T-cell (primary cell): Measurements from ENCODE around the gene AOX1. TPM values are rescaled to one million over a fixed set of nuclear protein-coding genes. Genes with fewer than 3 reads are reported as not detected.
"Not testable (repeated sequence)": the region's sequence is repeated elsewhere in the genome, so short reads cannot be mapped to it uniquely, and the experiment has no call there.

ENCODE experiments used
- ATAC-seq, 4 experiments: fragments of 200-7000 bp in 3 of 4; fragments of 150-1000 bp in 1 of 4; cut with Tn5 transposase; replicated peaks in 1 of 4; 1 replicate in 3 of 4; 2 replicates in 1 of 4; pipeline ENCODE4 v1.10.0; 2021; ENCODE audit warnings: moderate library complexity in 3 of 4, mild to moderate bottlenecking in 2 of 4, moderate number of reproducible peaks in 1 of 4
- CTCF ChIA-PET, 2 donors: fragments of 300-600 bp; sonication (Branson Sonifier 250); formaldehyde crosslinking; loops; one replicate each; lab custom pipeline; 2022; ENCODE audit warnings: antibody characterized with exemption in 2 of 2; lab: Charles Lee
- POLR2A ChIA-PET, 2 donors: fragments of 300-600 bp; sonication (Branson Sonifier 250); formaldehyde crosslinking; loops; one replicate each; lab custom pipeline; 2022; ENCODE audit warnings: antibody characterized with exemption in 2 of 2; lab: Charles Lee
- DNase-seq, 35 experiments: peaks; one replicate each; pipeline versions ENCODE4 v3.0.0 to v3.0.0-alpha.2; 2013 to 2023
- H3K27ac ChIP-seq: one replicate; pipeline ENCODE4 v1.5.1; 2013; ENCODE audit warnings: low read length
- H3K27me3 ChIP-seq, 2 experiments: replicated peaks in 1 of 2; 1 replicate in 1 of 2; 2 replicates in 1 of 2; pipeline versions ENCODE4 v1.6.1 to v1.7.0; 2013; ENCODE audit warnings: low read length in 1 of 2, mixed read lengths in 1 of 2; ENCODE audit not compliant: control insufficient read depth in 2 of 2, insufficient read depth in 2 of 2; ENCODE audit errors: extremely low read depth in 1 of 2
- H3K36me3 ChIP-seq, 2 donors: 1 replicate in 1 of 2; 2 replicates in 1 of 2; pipeline versions ENCODE4 v1.6.1 to v1.7.0; 2013; ENCODE audit warnings: low read length in 1 of 2; ENCODE audit not compliant: control insufficient read depth in 2 of 2, insufficient read depth in 1 of 2; ENCODE audit errors: extremely low read depth in 1 of 2
- H3K4me1 ChIP-seq, 2 experiments: 1 replicate in 1 of 2; 2 replicates in 1 of 2; pipeline versions ENCODE4 v1.6.1 to v1.7.0; 2013; ENCODE audit warnings: low read length in 2 of 2, mixed read lengths in 1 of 2; ENCODE audit not compliant: insufficient read depth in 2 of 2, control insufficient read depth in 1 of 2; ENCODE audit errors: extremely low read depth in 1 of 2
- H3K4me3 ChIP-seq, 2 donors: 1 replicate in 1 of 2; 2 replicates in 1 of 2; pipeline versions ENCODE4 v1.5.1 to v1.7.0; 2013; ENCODE audit warnings: mild to moderate bottlenecking in 2 of 2, low read length in 1 of 2, moderate library complexity in 1 of 2; ENCODE audit not compliant: control insufficient read depth in 1 of 2; ENCODE audit errors: extremely low read depth in 1 of 2
- H3K9me3 ChIP-seq: 2 replicates; pipeline ENCODE4 v1.7.0; 2013
- H3K27ac Mint-ChIP-seq, 2 donors: one replicate each; pipeline ENCODE4 v1.8.0; 2020 to 2021; ENCODE audit warnings: mild to moderate bottlenecking in 2 of 2, mixed read lengths in 2 of 2
- H3K27me3 Mint-ChIP-seq, 2 donors: one replicate each; pipeline ENCODE4 v1.8.0; 2021 to 2022; ENCODE audit warnings: mixed read lengths in 2 of 2
- H3K36me3 Mint-ChIP-seq: one replicate; pipeline ENCODE4 v1.8.0; 2021; ENCODE audit warnings: mixed read lengths
- H3K4me1 Mint-ChIP-seq, 3 donors: one replicate each; pipeline ENCODE4 v1.8.0; 2020 to 2022; ENCODE audit warnings: mixed read lengths in 3 of 3, mild to moderate bottlenecking in 1 of 3
- H3K4me3 Mint-ChIP-seq, 3 donors: one replicate each; pipeline ENCODE4 v1.8.0; 2020 to 2022; ENCODE audit warnings: mild to moderate bottlenecking in 3 of 3, mixed read lengths in 3 of 3, moderate library complexity in 3 of 3
- H3K9me3 Mint-ChIP-seq, 3 donors: one replicate each; pipeline ENCODE4 v1.8.0; 2020 to 2022; ENCODE audit warnings: mixed read lengths in 3 of 3
- WGBS: methylation state at CpG from one replicate; pipeline ENCODE4 v1.1.5; 2013; ENCODE audit warnings: missing lambda C conversion rate; ENCODE audit not compliant: insufficient coverage; 5-methylcytosine and 5-hydroxymethylcytosine counted together
- total RNA-seq, 35 experiments: library from RNA in 6 of 35; stranded (reverse) in 6 of 35; fragments of 120-200 nt in 1 of 35; gene quantifications; one replicate each; pipeline versions ENCODE4 v1.2.1 to v1.2.4 and lab custom pipeline; 2013 to 2026

The AOX1 gene
- total RNA-seq, 5 donors from 2014 or later (not counting 1 experiment from before 2014, with no cell fraction given) = 1.3 to 1.4 (median 1.4) TPM; not detected in 2

DNA sequence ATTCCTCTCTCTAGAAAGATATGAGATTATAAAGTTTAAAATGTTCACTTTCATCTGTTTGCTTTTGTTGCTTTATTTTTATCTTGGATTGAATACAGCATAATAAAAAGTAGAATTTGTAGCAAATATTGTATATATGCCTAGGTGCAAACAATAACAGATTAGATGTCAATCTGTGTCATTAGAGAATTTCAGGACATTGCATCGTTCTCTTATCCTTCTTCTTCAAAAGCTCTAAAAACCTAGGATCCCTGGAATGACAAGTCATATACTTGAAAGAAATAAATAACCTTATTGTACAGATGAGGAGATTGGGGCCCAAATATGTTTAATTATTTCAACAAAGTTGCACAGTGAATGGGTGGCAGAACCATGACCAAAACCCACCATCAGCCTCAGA lies 123.1 kb downstream of the AOX1 start:
- ATAC-seq = no peak
- CTCF ChIA-PET = no interaction called here
- Mint-ChIP-seq H3K36me3 (no peaks in the 10 kb centered on the region), H3K4me1 (peaks cover 8 to 14% (median 13%) of the 10 kb centered on the region in 3 donors), H3K27ac (no peak overlapping the region), H3K4me3 (no peak overlapping the region), H3K9me3 (no peaks in the 10 kb centered on the region), H3K27me3 (peaks cover 1 to 3% of the 10 kb centered on the region in 2 donors)
- no peak for DNase-seq
- WGBS = no CpG with 5 or more reads among the region's 1 CpG
- no peak overlapping the region for H3K27ac ChIP-seq
- POLR2A ChIA-PET = interaction anchor here in 1 of 2 donors (0.7 kb wide), 1 partner anchor 38 kb away, joined by 4 read pairs; no protein-coding TSS in a partner anchor
- H3K36me3 ChIP-seq = no peaks in the 10 kb centered on the region
- peaks cover 2 to 9% of the 10 kb centered on the region in 2 experiments for H3K4me1 ChIP-seq
- H3K27me3 ChIP-seq = no peaks in the 10 kb centered on the region
- no peaks in the 10 kb centered on the region for H3K9me3 ChIP-seq
- no peak overlapping the region for H3K4me3 ChIP-seq

GRCh38 chr2:200713003-200713703 lies 127.3 kb downstream of the AOX1 start:
- Histone ChIP-seq H3K36me3 (no peaks in the 10 kb centered on the region), H3K27me3 (no peaks in the 10 kb centered on the region), H3K9me3 (no peaks in the 10 kb centered on the region), H3K4me3 (peak overlapping the region; percentile 26 to 41), H3K4me1 (peaks cover 2 to 9% of the 10 kb centered on the region in 2 experiments), H3K27ac (peak overlapping the region; percentile 97)
- ATAC-seq (peak; percentile 98 to 100 (median 100)), DNase-seq (peak; percentile 72 to 96 (median 91))
- CTCF ChIA-PET = interaction anchor here (0.5 to 2.3 kb wide), 24 partner anchors 9 to 931 kb away, joined by 3 to 16 read pairs (median 4); partner anchors contain the start of genes BZW1 (in 1 of the 2), NIF3L1 (in 1 of the 2) and PPIL3 (in 1 of the 2)
- WGBS = 3% methylated on average over 6 of the region's 17 CpGs
- H3K27ac Mint-ChIP-seq = peak overlapping the region; percentile 98 to 99
- H3K4me1 Mint-ChIP-seq = peaks cover 8 to 15% (median 13%) of the 10 kb centered on the region in 3 donors
- peak overlapping the region; percentile 60 to 71 (median 64) for H3K4me3 Mint-ChIP-seq
- no peaks in the 10 kb centered on the region for H3K9me3 Mint-ChIP-seq
- POLR2A ChIA-PET = interaction anchor here (0.5 to 1.4 kb wide), 12 partner anchors 58 to 1571 kb away, joined by 3 to 8 read pairs (median 6); partner anchors contain the start of genes CASP10 (in 1 of the 2), CLK1 (in 1 of the 2) and NIF3L1 (in 1 of the 2)
- H3K36me3 Mint-ChIP-seq = no peaks in the 10 kb centered on the region
- H3K27me3 Mint-ChIP-seq = peaks cover 0 to 6% of the 10 kb centered on the region in 2 donors

GRCh38 chr2:200713704-200714064 lies 127.9 kb downstream of the AOX1 start:
- H3K27me3 ChIP-seq = no peaks in the 10 kb centered on the region
- Mint-ChIP-seq H3K27me3 (peaks cover 3 to 8% of the 10 kb centered on the region in 2 donors), H3K36me3 (no peaks in the 10 kb centered on the region), H3K9me3 (no peaks in the 10 kb centered on the region), H3K27ac (peak overlapping the region; percentile 98 to 99), H3K4me3 (peak overlapping the region; percentile 60 to 71 (median 64)), H3K4me1 (peaks cover 8 to 15% (median 13%) of the 10 kb centered on the region in 3 donors)
- no peak for ATAC-seq
- H3K9me3 ChIP-seq = no peaks in the 10 kb centered on the region
- no peaks in the 10 kb centered on the region for H3K36me3 ChIP-seq
- peak in 6 of 35 experiments; percentile 6 to 32 (median 12) for DNase-seq
- ChIA-PET POLR2A (interaction anchor here (0.5 to 1.4 kb wide), 7 partner anchors 57 to 155 kb away, joined by 4 to 8 read pairs (median 6); partner anchors contain the start of gene CLK1 (in 1 of the 2)), CTCF (interaction anchor here in 1 of 2 donors (0.6 to 2.3 kb wide), 19 partner anchors 9 to 931 kb away, joined by 3 to 16 read pairs (median 6); partner anchors contain the start of genes BZW1, NIF3L1 and PPIL3)
- WGBS = 91% methylated on average over 4 of the region's 4 CpGs
- H3K4me1 ChIP-seq = peaks cover 2 to 9% of the 10 kb centered on the region in 2 experiments
- H3K27ac ChIP-seq = peak overlapping the region; percentile 97
- H3K4me3 ChIP-seq = peak overlapping the region in 1 of 2 donors; percentile 26

GRCh38 chr2:200715014-200715413 lies 129.2 kb downstream of the AOX1 start:
- POLR2A ChIA-PET, H3K4me3 ChIP-seq, H3K9me3 Mint-ChIP-seq, H3K27ac Mint-ChIP-seq, H3K27ac ChIP-seq, H3K27me3 ChIP-seq, ATAC-seq, CTCF ChIA-PET, H3K36me3 Mint-ChIP-seq, H3K4me3 Mint-ChIP-seq, H3K4me1 ChIP-seq, H3K36me3 ChIP-seq, H3K9me3 ChIP-seq, DNase-seq: not testable (repeated sequence)
- Mint-ChIP-seq H3K27me3 (peaks cover 6 to 12% of the 10 kb centered on the region in 2 donors), H3K4me1 (peaks cover 8 to 15% (median 13%) of the 10 kb centered on the region in 3 donors)
- WGBS = no CpG with 5 or more reads among the region's 3 CpGs

- POLR2A ChIA-PET = interaction anchor here in 1 of 2 donors (0.7 kb wide), 1 partner anchor 10 kb away, joined by 4 read pairs; no protein-coding TSS in a partner anchor
- Mint-ChIP-seq H3K36me3 (no peaks in the 10 kb centered on the region), H3K4me3 (no peak overlapping the region), H3K27ac (no peak overlapping the region), H3K27me3 (peaks cover 6 to 12% of the 10 kb centered on the region in 2 donors), H3K4me1 (peaks cover 8 to 15% (median 13%) of the 10 kb centered on the region in 3 donors), H3K9me3 (peaks cover 0 to 3% (median 0%) of the 10 kb centered on the region in 3 donors)
- Histone ChIP-seq H3K9me3 (no peaks in the 10 kb centered on the region), H3K36me3 (no peaks in the 10 kb centered on the region), H3K27ac (no peak overlapping the region), H3K4me3 (no peak overlapping the region), H3K27me3 (no peaks in the 10 kb centered on the region), H3K4me1 (peaks cover 2 to 9% of the 10 kb centered on the region in 2 experiments)
- DNase-seq = no peak
- no peak for ATAC-seq
- CTCF ChIA-PET = no interaction called here
- WGBS = no CpG with 5 or more reads among the region's 1 CpG
These were observed 130.6 kb downstream of the AOX1 start for GRCh38 chr2:200716386-200716785.
